IPS-20b (cell line): ENCODE results near the gene OR11A1.

ENCODE experiments used
- H3K27ac ChIP-seq: one replicate; pipeline ENCODE4 v1.5.1; 2013; ENCODE audit warnings: low read length
- H3K27me3 ChIP-seq: 2 replicates; pipeline ENCODE4 v1.6.1; 2013; ENCODE audit warnings: mild to moderate bottlenecking, low read length, inconsistent platforms; ENCODE audit not compliant: insufficient read depth
- H3K36me3 ChIP-seq: 2 replicates; pipeline ENCODE4 v1.6.1; 2013; ENCODE audit warnings: low read depth, mild to moderate bottlenecking, inconsistent platforms, low read length, moderate library complexity; ENCODE audit not compliant: insufficient read depth
- H3K4me1 ChIP-seq: 2 replicates; pipeline ENCODE4 v1.6.1; 2013; ENCODE audit warnings: mild to moderate bottlenecking, control low read depth, inconsistent platforms, low read length, moderate library complexity; ENCODE audit not compliant: insufficient read depth
- H3K4me3 ChIP-seq: 2 replicates; pipeline ENCODE4 v1.5.1; 2013; ENCODE audit warnings: mild to moderate bottlenecking, low read length, inconsistent platforms
- H3K9ac ChIP-seq: 2 replicates; pipeline ENCODE4 v1.6.1; 2013; ENCODE audit warnings: low read depth, mild to moderate bottlenecking, inconsistent platforms, low read length, moderate library complexity
- H3K9me3 ChIP-seq: 2 replicates; pipeline ENCODE4 v1.6.1; 2013; ENCODE audit warnings: mild to moderate bottlenecking, low read depth, low read length, inconsistent platforms; ENCODE audit not compliant: insufficient read depth

The OR11A1 gene

GRCh38 chr6:29493261-29493660 is 36.4 kb upstream of the OR11A1 start:
- Histone ChIP-seq H3K27me3 (no peaks in the 10 kb centered on the region), H3K9ac (no peak overlapping the region), H3K27ac (no peak overlapping the region), H3K9me3 (no peaks in the 10 kb centered on the region), H3K4me1 (no peaks in the 10 kb centered on the region; the same call in 1 of the 2 replicates), H3K36me3 (no peaks in the 10 kb centered on the region), H3K4me3 (no peak overlapping the region)

- Histone ChIP-seq H3K36me3 (no peaks in the 10 kb centered on the region), H3K27ac (no peak overlapping the region), H3K4me1 (no peaks in the 10 kb centered on the region; the same call in 1 of the 2 replicates), H3K27me3 (no peaks in the 10 kb centered on the region), H3K9me3 (no peaks in the 10 kb centered on the region), H3K9ac (no peak overlapping the region), H3K4me3 (no peak overlapping the region)
Measured at GRCh38 chr6:29491574-29491973, 34.7 kb upstream of the OR11A1 start.

- Histone ChIP-seq H3K27me3 (no peaks in the 10 kb centered on the region), H3K4me1 (no peaks in the 10 kb centered on the region; the same call in 1 of the 2 replicates), H3K9ac (no peak overlapping the region), H3K36me3 (no peaks in the 10 kb centered on the region), H3K9me3 (no peaks in the 10 kb centered on the region), H3K4me3 (no peak overlapping the region), H3K27ac (no peak overlapping the region)
Measured at GRCh38 chr6:29490552-29490951, 33.7 kb upstream of the OR11A1 start.

- no peaks in the 10 kb centered on the region for H3K27me3 ChIP-seq
- H3K27ac ChIP-seq = no peak overlapping the region
- no peak overlapping the region for H3K9ac ChIP-seq
- H3K4me1 ChIP-seq = no peaks in the 10 kb centered on the region; the same call in 1 of the 2 replicates
- no peaks in the 10 kb centered on the region for H3K36me3 ChIP-seq
- no peaks in the 10 kb centered on the region for H3K9me3 ChIP-seq
- no peak overlapping the region for H3K4me3 ChIP-seq
Measured at GRCh38 chr6:29490055-29490454, 33.2 kb upstream of the OR11A1 start.

GRCh38 chr6:29489286-29489685 is 32.4 kb upstream of the OR11A1 start:
- Histone ChIP-seq H3K9ac (no peak overlapping the region), H3K27ac (no peak overlapping the region), H3K4me3 (no peak overlapping the region), H3K9me3 (no peaks in the 10 kb centered on the region), H3K36me3 (no peaks in the 10 kb centered on the region), H3K4me1 (no peaks in the 10 kb centered on the region; the same call in 1 of the 2 replicates), H3K27me3 (no peaks in the 10 kb centered on the region)

- Histone ChIP-seq H3K27me3 (no peaks in the 10 kb centered on the region), H3K9ac (no peak overlapping the region), H3K9me3 (no peaks in the 10 kb centered on the region), H3K36me3 (no peaks in the 10 kb centered on the region), H3K4me3 (no peak overlapping the region), H3K27ac (no peak overlapping the region), H3K4me1 (no peaks in the 10 kb centered on the region; the same call in 1 of the 2 replicates)
Measured at GRCh38 chr6:29488874-29489273, 32.0 kb upstream of the OR11A1 start.

GRCh38 chr6:29487660-29488059 is 30.8 kb upstream of the OR11A1 start, which contains the start of gene MAS1L:
TSS of gene MAS1L (minus strand) at chr6:29487956. CDS start at chr6:29487902, 54 bp downstream.
- Histone ChIP-seq H3K9me3 (no peaks in the 10 kb centered on the region), H3K9ac (no peak within 1 kb of the TSS), H3K4me1 (no peaks in the 10 kb centered on the region), H3K36me3 (no peaks in the 10 kb centered on the region), H3K27ac (no peak within 1 kb of the TSS), H3K4me3 (no peak within 1 kb of the TSS), H3K27me3 (no peaks in the 10 kb centered on the region)

- Histone ChIP-seq H3K36me3 (no peaks in the 10 kb centered on the region), H3K4me3 (no peak overlapping the region), H3K27ac (no peak overlapping the region)
Measured at GRCh38 chr6:29487131-29487530, 30.3 kb upstream of the OR11A1 start.

GRCh38 chr6:29486577-29486976 is 29.7 kb upstream of the OR11A1 start:
- Histone ChIP-seq H3K9ac (no peak overlapping the region), H3K27ac (no peak overlapping the region), H3K36me3 (no peaks in the 10 kb centered on the region), H3K27me3 (no peaks in the 10 kb centered on the region), H3K4me1 (no peaks in the 10 kb centered on the region), H3K9me3 (no peaks in the 10 kb centered on the region), H3K4me3 (no peak overlapping the region)

More at GRCh38 chr6:29487131-29487530, 30.3 kb upstream of the OR11A1 start:
- H3K4me1 ChIP-seq = no peaks in the 10 kb centered on the region
- H3K9me3 ChIP-seq = no peaks in the 10 kb centered on the region
- H3K9ac ChIP-seq = no peak overlapping the region
- no peaks in the 10 kb centered on the region for H3K27me3 ChIP-seq

- Histone ChIP-seq H3K9ac (no peak overlapping the region), H3K36me3 (no peaks in the 10 kb centered on the region), H3K27me3 (no peaks in the 10 kb centered on the region), H3K4me3 (no peak overlapping the region), H3K9me3 (no peaks in the 10 kb centered on the region), H3K27ac (no peak overlapping the region), H3K4me1 (no peaks in the 10 kb centered on the region)
Measured at GRCh38 chr6:29483735-29484134, 26.9 kb upstream of the OR11A1 start.

GRCh38 chr6:29483186-29483585 is 26.3 kb upstream of the OR11A1 start:
- no peaks in the 10 kb centered on the region for H3K36me3 ChIP-seq
- H3K4me1 ChIP-seq = no peaks in the 10 kb centered on the region
- H3K9me3 ChIP-seq = no peaks in the 10 kb centered on the region
- no peaks in the 10 kb centered on the region for H3K27me3 ChIP-seq
- no peak overlapping the region for H3K27ac ChIP-seq
- no peak overlapping the region for H3K4me3 ChIP-seq
- no peak overlapping the region for H3K9ac ChIP-seq

- no peak overlapping the region for H3K27ac ChIP-seq
- H3K4me3 ChIP-seq = no peak overlapping the region
- H3K4me1 ChIP-seq = no peaks in the 10 kb centered on the region
- H3K9ac ChIP-seq = no peak overlapping the region
- no peaks in the 10 kb centered on the region for H3K27me3 ChIP-seq
- no peaks in the 10 kb centered on the region for H3K36me3 ChIP-seq
- no peaks in the 10 kb centered on the region for H3K9me3 ChIP-seq
Measured at GRCh38 chr6:29479560-29479959, 22.7 kb upstream of the OR11A1 start.
